Astrocyte of the cerebellum (primary cell): ENCODE results near the gene MB.

ENCODE experiments used
- DNase-seq: peaks from one replicate; pipeline ENCODE4 v3.0.0-alpha.2; 2011; ENCODE audit warnings: low read depth
- H3K4me3 ChIP-seq: 2 replicates; pipeline ENCODE4 v1.5.1; 2011; ENCODE audit warnings: mild to moderate bottlenecking, low read depth, low read length, moderate library complexity
- in situ Hi-C: cut with HindIII; loops from 2 replicates; pipeline ENCODE4 v1.10.0; 2017; ENCODE audit warnings: low sequenced_read_pairs
- TF ChIP-seq, protein P1 (sequence below): IDR thresholded peaks from 2 replicates; pipeline ENCODE4 v1.5.1; 2012; ENCODE audit warnings: low read length, low read depth, moderate library complexity, mild to moderate bottlenecking; ENCODE audit errors: missing control alignments

The MB gene

DNA sequence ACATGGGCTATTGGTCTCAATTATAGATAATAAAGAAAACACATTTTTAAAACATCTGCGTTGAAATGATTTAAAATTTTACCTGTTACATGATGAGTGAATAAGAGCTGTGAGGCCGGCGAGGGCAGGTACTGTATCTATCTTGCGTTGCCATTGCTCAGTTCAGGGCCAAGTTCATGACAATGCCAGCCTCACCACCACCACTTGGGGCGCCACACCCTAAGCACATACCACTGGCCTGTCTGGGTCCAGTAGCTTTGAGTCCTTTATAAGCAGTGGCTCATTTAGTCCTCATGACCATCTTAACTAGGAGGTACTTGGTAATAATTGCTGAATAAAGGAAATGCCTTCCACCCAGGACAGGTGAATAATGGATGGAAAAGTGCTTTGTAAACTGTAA is 14.5 kb upstream of the MB start:
- DNase-seq, result no peak
- no peak overlapping the region for H3K4me3 ChIP-seq
- in situ Hi-C loops, result no loop called here
- TF ChIP-seq, protein P1, sequence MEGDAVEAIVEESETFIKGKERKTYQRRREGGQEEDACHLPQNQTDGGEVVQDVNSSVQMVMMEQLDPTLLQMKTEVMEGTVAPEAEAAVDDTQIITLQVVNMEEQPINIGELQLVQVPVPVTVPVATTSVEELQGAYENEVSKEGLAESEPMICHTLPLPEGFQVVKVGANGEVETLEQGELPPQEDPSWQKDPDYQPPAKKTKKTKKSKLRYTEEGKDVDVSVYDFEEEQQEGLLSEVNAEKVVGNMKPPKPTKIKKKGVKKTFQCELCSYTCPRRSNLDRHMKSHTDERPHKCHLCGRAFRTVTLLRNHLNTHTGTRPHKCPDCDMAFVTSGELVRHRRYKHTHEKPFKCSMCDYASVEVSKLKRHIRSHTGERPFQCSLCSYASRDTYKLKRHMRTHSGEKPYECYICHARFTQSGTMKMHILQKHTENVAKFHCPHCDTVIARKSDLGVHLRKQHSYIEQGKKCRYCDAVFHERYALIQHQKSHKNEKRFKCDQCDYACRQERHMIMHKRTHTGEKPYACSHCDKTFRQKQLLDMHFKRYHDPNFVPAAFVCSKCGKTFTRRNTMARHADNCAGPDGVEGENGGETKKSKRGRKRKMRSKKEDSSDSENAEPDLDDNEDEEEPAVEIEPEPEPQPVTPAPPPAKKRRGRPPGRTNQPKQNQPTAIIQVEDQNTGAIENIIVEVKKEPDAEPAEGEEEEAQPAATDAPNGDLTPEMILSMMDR, result peak; percentile 62

GRCh38 chr22:35630891-35631290 is 13.8 kb upstream of the MB start:
- no peak for DNase-seq
- TF ChIP-seq, protein P1, result no peak
- no peak overlapping the region for H3K4me3 ChIP-seq
- in situ Hi-C loops, result no loop called here

DNA sequence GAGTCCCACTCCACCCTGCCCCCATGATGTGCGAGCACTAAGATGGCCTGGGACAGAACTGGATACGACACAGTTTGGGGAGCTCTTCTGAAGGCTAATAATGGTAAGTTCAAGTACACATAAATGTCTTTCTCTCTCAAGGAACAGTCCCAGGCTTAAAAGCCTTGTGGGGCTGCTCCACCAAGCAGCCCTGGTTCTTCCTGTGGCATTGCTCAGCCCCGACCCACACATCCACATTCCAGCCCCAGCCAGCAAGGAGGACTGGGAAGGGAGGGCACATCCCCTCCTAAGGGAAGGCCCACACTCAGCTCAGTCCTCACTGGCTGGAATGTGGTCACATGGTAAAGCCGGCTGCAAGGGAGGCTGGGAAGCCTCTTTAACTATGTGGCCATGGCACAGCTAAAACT is 13.3 kb upstream of the MB start:
- in situ Hi-C loops, result no loop called here
- TF ChIP-seq, protein P1, result no peak
- no peak overlapping the region for H3K4me3 ChIP-seq
- DNase-seq, result no peak

GRCh38 chr22:35629406-35630216 is 12.5 kb upstream of the MB start:
- H3K4me3 ChIP-seq, result no peak overlapping the region
- DNase-seq, result peak; percentile 98
- TF ChIP-seq, protein P1, result no peak
- in situ Hi-C loops, result no loop called here

DNA sequence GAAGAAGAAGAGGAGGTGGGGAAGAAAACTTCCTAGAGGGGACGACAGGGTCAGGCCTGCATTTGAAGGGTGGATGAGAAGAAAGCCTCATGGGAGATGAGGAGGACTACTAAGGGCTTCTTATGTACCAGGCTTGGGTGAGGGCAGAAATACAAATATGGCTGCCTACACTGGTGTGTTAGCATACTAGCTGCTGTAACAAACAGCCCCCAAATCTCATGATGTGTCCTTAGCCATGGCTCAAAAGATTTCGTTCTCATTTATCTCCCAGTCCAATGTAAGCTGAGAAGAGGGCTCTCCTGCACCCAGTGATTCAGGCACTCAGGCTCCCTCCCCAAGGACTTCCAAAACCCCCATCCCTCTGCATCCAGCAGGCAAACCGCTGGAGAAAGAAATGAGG is 11.6 kb upstream of the MB start:
- no peak overlapping the region for H3K4me3 ChIP-seq
- TF ChIP-seq, protein P1, result no peak
- in situ Hi-C loops, result no loop called here
- no peak for DNase-seq

- H3K4me3 ChIP-seq, result peak overlapping the region; percentile 50
- TF ChIP-seq, protein P1, result peak; percentile 58
- DNase-seq, result peak; percentile 89
- in situ Hi-C loops, result no loop called here
Observed at GRCh38 chr22:35627267-35628041, 10.3 kb upstream of the MB start.
